HG02678 (cell line): ENCODE data around the gene EXOC8.
A peak's percentile ranks its signal among the peaks of the same experiment; 100 is the strongest.

Experiments used
- ATAC-seq: cut with Tn5 transposase; IDR thresholded peaks from one replicate; pipeline ENCODE4 v1.9.1; 2021; ENCODE audit warnings: mild to moderate bottlenecking, moderate library complexity; ENCODE audit not compliant: unreplicated experiment

Gene EXOC8

DNA sequence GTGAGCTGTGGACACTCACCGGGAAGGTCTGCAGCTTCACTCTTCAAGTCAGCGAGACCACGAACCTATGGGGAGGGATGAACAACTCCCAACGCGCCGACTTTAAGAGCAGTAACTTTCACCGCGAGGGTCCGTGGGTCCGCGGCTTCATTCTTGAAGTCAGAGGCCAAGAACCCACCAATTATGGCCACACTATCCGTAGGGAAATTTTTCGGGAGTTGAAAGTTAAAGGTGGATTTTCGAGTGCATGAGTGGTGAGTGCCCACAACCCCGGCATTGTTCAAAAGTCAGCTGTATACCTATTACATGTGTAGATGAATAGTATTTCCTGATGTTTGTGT, 19.7 kb downstream of the EXOC8 start:
- no peak for ATAC-seq

GRCh38 chr1:231317306-231318014, 20.2 kb downstream of the EXOC8 start:
- ATAC-seq, result no peak

DNA sequence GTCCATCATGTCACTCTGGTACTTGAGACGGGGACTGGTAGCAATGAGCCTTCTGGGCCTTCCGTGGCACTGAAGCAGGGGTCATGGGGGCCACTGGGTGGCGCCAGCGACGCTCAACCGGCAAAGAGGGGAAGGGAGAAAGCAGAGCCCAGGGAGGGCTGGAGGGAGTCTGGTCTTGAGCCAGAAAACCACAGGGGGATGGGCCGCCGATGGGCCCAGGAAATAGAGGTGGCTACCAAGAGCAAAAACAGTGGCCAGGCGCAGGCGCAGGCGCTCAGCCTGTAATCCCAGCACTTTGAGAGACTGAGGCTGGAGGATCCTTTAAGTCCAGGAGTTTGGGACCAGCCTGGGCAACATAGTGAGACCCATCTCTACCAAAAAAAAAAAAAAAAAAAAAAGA, 21.8 kb downstream of the EXOC8 start:
- ATAC-seq, result peak; percentile 73

- ATAC-seq, result no peak
These were observed 24.0 kb downstream of the EXOC8 start for GRCh38 chr1:231313661-231314060.

DNA sequence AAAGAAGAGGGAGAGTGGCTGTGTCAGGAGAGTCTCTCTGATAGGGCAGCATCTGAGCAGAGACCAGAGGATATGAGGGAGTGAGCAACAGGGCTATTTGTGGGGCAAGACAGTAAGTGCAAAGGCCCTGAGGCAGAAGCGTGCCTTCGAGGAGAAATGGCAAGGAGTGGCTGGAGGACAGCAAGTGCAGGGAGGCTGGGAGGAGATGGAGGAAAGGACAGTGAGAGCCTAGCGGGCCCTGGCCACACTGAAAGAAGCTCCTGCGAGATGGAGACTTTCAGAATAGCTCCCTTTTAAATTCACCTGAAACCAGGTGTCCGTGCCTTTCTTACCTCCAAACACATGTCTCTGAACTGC, 25.2 kb downstream of the EXOC8 start:
- ATAC-seq, result no peak

- ATAC-seq, result no peak
These were observed 25.8 kb downstream of the EXOC8 start for GRCh38 chr1:231311720-231312431.

- no peak for ATAC-seq
These were observed 27.2 kb downstream of the EXOC8 start for GRCh38 chr1:231310391-231310934.

DNA sequence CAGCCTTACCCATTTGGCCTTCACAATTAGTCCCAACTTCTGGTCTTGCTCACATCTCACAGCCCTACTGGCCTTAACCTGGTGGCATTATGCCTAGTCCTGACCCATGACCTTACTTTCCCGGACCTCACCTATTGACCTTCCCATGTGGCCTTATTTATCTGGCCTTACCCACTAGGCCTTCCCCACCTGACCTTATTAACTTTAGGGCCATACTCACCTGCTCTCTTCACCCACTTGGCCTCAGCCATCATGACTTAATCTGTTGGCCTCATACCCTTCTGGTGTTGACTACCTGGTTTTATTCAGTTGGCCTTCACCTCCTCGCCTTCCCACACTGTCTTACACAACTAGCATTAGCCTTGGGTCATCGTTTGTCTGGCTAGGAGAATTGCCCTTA, 35.7 kb downstream of the EXOC8 start:
- ATAC-seq, result no peak

DNA sequence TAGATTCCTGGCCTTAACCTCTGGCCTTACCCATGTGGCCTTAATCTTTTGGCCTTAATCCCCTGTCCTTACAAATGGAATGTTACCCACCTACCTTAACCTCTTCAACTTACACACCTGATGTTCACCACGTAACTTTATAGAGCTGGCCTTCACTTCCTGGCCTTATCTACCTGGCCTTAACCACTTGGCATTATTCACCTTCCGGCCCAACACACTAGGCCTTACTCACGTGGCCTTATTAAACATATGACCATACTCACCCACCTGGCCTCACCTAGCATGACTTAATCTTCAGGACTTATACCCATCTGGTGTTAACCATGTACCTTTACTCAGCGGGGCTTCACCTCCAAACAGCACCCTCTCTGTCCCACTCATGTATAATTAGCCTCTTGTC, 41.7 kb downstream of the EXOC8 start:
- no peak for ATAC-seq

GRCh38 chr1:231286603-231287002, 51.0 kb downstream of the EXOC8 start:
- ATAC-seq, result no peak

DNA sequence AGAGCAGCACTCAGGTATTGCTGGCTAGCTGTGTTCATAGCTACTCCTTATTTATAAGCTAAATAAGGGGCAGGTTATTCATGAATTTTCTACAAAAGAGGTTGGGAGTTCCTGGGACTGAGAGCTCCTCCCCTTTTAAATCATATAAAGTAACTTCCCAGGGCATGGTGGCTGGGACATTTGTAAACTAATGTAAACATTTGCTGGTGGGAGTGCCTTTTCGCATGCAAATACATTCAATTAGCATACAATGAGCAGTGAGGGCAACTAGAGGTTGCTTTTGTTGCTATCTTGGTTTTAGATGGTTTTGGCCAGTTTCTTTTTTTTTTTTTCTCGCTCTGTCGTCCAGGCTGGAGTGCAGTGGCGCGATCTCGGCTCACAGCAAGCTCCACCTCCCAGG, 53.2 kb downstream of the EXOC8 start:
- ATAC-seq, result no peak
